Rectal smooth muscle tissue (tissue), 1 donor: Measurements from ENCODE around the gene KCNK15.

Source experiments
- H3K27ac ChIP-seq: one replicate; pipeline ENCODE4 v1.7.0; 2013; ENCODE audit warnings: low read depth, low read length, inconsistent platforms
- H3K27me3 ChIP-seq: one replicate; pipeline ENCODE4 v1.7.0; 2013; ENCODE audit warnings: low read length; ENCODE audit not compliant: control insufficient read depth, insufficient read depth
- H3K36me3 ChIP-seq: one replicate; pipeline ENCODE4 v1.7.0; 2013; ENCODE audit warnings: low read length; ENCODE audit not compliant: control insufficient read depth, insufficient read depth
- H3K4me1 ChIP-seq: one replicate; pipeline ENCODE4 v1.7.0; 2013; ENCODE audit warnings: low read length; ENCODE audit not compliant: control insufficient read depth, insufficient read depth
- H3K4me3 ChIP-seq: one replicate; pipeline ENCODE4 v1.7.0; 2013; ENCODE audit warnings: low read length
- H3K9ac ChIP-seq: one replicate; pipeline ENCODE4 v1.7.0; 2013; ENCODE audit warnings: low read length

Gene KCNK15

GRCh38 chr20:44772636-44773035, 27.0 kb downstream of the KCNK15 start:
- Histone ChIP-seq H3K36me3 (no peaks in the 10 kb centered on the region), H3K27me3 (peaks cover 2% of the 10 kb centered on the region), H3K27ac (no peak overlapping the region), H3K4me3 (no peak overlapping the region), H3K4me1 (no peaks in the 10 kb centered on the region), H3K9ac (no peak overlapping the region)

DNA sequence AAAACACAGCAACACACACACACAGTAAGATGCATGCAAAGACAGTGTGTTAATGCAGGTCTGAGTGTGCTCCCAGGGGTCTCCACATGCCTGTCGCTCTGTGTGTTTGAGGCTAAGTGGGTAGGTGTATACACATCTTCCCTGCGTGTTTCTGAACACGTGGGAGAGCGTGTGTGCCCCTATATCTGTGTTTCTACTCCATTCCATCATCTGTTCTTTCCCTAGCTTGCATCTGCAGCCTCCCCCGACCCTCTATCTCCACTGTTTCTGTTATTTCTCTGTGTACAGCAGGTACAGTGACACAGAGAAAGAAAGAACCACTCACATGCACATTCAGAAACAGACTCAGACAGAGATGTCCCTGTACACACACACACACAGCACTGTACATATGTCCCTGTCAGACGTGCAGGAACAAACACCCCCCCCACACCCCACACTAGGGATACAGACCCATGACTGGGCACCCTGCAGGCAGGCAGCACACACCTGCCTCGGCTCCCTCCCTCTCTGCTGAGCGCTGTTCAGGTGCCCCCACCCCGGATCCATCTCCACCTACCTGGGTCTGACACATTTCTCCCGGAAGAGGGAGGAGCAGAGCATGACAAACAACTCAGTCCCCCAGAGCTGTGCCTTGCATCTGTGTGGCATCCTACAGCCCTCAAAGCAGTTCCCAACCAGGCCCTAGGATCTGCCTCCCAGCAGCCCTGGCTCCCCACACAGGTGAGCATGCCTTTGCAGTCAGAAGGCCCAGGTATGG, 27.6 kb downstream of the KCNK15 start:
- Histone ChIP-seq H3K4me3 (no peak overlapping the region), H3K27ac (no peak overlapping the region), H3K36me3 (no peaks in the 10 kb centered on the region), H3K27me3 (peaks cover 2% of the 10 kb centered on the region), H3K9ac (no peak overlapping the region), H3K4me1 (no peaks in the 10 kb centered on the region)

DNA sequence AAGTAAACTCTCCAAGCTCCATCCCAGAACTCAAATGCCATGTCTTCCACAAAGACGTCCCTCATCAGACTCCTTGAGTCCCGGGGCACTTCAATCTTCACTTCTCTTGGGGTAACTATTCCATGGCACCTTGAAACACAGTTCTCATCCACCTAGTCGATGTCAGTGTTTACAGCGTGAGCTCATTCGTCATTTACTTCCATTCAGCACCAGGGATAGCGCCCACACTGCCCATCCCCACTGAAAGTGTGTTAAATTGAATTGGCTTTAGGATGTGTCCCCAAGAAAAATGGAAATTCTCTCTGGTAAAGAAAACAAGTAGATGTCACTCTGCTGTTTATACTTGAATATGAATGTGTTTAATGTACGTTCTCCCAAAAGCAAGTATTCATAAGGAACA, 31.3 kb downstream of the KCNK15 start:
- Histone ChIP-seq H3K9ac (no peak overlapping the region), H3K27ac (no peak overlapping the region), H3K36me3 (no peaks in the 10 kb centered on the region), H3K4me3 (no peak overlapping the region), H3K27me3 (no peaks in the 10 kb centered on the region), H3K4me1 (no peaks in the 10 kb centered on the region)

DNA sequence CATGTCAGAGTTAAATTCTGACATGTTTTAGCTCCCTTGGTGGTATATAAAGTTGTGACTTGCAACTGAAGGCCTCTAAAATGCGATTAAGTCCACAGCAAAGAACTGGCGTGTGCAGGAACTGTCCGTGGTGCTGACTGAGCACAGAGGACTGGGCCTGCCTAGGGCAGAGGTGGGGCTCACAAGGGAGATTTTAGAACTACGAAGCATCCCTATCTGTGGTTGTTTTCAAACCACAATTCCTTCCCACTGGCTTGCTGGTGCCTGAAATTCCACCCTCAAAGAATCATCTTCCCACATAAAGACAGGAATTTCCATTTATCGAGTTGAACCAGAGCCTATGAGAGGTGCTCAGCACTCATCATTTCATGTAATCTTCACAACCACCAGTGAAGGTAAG, 34.6 kb downstream of the KCNK15 start:
- Histone ChIP-seq H3K27ac (no peak overlapping the region), H3K36me3 (no peaks in the 10 kb centered on the region), H3K9ac (peak overlapping the region; percentile 32), H3K4me3 (no peak overlapping the region), H3K4me1 (no peaks in the 10 kb centered on the region), H3K27me3 (no peaks in the 10 kb centered on the region)

DNA sequence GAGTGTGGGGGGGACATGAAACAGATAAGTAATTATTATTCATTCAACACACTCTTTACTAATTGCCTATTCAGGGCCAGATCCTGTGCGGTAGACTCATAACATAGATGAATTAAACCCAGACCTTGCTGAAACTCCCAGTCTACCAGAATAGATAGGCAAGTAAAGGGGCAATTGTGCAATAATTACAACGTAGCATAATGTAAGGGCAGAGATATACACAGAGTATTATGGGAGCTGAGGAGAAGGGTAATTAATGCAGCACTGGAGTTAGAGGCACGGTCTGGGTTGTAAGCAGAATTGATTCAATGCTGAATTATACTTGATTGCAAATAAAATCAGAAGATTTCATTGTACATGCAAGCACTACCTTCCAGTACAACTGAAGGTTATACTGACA, 35.5 kb downstream of the KCNK15 start:
- Histone ChIP-seq H3K27ac (no peak overlapping the region), H3K4me1 (no peaks in the 10 kb centered on the region), H3K9ac (no peak overlapping the region), H3K36me3 (no peaks in the 10 kb centered on the region), H3K27me3 (no peaks in the 10 kb centered on the region), H3K4me3 (no peak overlapping the region)

DNA sequence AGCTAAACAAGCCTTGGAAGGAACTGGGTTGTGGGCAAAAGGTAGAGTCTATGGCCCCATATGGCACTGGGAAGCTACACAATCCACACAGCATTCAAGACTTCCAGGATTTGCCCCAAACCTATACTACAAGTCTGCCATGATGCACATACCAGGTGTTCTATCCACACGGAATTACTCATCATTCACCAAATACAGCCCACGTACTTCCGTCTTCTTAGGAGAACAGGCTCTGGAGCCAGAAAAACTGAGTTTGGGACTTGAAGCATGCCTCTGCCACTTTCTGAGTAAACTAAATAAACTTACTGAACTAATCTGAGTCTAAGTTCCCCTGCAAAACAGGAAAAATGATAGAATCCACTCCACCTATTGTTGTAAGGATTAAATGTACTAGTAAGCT, 36.1 kb downstream of the KCNK15 start:
- Histone ChIP-seq H3K27me3 (no peaks in the 10 kb centered on the region), H3K4me1 (no peaks in the 10 kb centered on the region), H3K36me3 (no peaks in the 10 kb centered on the region), H3K9ac (no peak overlapping the region), H3K4me3 (no peak overlapping the region), H3K27ac (no peak overlapping the region)

DNA sequence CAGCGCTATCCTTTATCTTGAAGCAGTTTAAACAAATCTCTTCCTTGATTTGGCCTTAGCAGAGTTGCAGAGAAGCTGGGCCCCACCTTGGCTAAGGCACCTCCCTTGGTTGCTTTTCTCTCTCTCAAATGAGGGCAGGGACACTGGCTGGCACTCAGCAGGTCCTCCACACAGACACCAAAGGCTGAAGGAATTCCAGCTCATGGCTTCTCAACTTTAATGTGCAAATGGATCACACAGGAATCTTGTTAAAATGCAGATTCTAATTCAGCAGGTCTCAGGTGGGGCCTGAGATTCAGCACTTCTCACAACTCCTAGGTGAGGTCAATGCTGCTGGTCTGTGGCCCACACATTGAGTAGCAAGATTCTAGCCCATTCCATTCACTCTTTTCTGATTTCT, 39.0 kb downstream of the KCNK15 start:
- no peaks in the 10 kb centered on the region for H3K4me1 ChIP-seq
- no peaks in the 10 kb centered on the region for H3K27me3 ChIP-seq
- H3K27ac ChIP-seq = no peak overlapping the region
- H3K4me3 ChIP-seq = no peak overlapping the region
- H3K36me3 ChIP-seq = no peaks in the 10 kb centered on the region
- H3K9ac ChIP-seq = no peak overlapping the region

GRCh38 chr20:44785768-44786167, 40.1 kb downstream of the KCNK15 start:
- no peak overlapping the region for H3K4me3 ChIP-seq
- H3K27me3 ChIP-seq = no peaks in the 10 kb centered on the region
- no peak overlapping the region for H3K27ac ChIP-seq
- no peaks in the 10 kb centered on the region for H3K4me1 ChIP-seq
- no peaks in the 10 kb centered on the region for H3K36me3 ChIP-seq
- H3K9ac ChIP-seq = no peak overlapping the region

GRCh38 chr20:44787299-44787698, 41.6 kb downstream of the KCNK15 start:
- no peak overlapping the region for H3K9ac ChIP-seq
- H3K27me3 ChIP-seq = no peaks in the 10 kb centered on the region
- H3K36me3 ChIP-seq = no peaks in the 10 kb centered on the region
- H3K4me1 ChIP-seq = no peaks in the 10 kb centered on the region
- H3K4me3 ChIP-seq = no peak overlapping the region
- no peak overlapping the region for H3K27ac ChIP-seq

DNA sequence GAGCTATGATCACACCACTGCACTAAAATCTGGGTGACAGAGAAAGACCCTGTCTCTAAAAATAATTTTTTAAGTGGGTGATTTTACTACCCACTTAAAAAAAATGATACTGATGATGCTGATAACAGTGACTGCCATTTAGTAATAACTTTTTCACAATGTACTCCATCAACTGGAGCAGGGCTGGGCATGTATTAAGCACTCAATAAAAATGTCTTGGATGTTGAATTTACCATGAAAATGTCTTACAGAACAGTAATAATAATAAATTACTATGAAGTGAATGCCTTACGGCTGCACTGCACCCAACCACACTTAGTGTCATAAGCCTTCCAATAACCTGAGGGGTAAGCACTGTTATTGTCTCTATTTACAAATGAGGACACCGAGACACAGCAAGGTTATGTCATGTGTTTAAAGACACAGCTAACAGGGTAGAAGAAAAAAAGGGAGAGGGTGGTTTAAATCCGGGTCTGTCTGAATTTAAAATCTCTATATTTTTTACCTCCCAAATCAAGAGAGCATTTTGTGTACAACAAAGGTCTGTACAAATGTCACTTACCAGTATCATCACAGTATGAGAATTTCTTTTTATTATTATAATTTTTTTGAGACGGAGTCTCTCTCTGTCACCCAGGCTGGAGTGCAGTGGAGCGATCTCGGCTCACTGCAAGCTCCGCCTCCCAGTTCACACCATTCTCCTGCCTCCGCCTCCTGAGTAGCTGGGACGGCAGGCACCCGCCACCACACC, 43.2 kb downstream of the KCNK15 start:
- H3K27me3 ChIP-seq = no peaks in the 10 kb centered on the region
- H3K9ac ChIP-seq = no peak overlapping the region
- H3K36me3 ChIP-seq = no peaks in the 10 kb centered on the region
- no peak overlapping the region for H3K27ac ChIP-seq
- no peak overlapping the region for H3K4me3 ChIP-seq
- H3K4me1 ChIP-seq = no peaks in the 10 kb centered on the region

GRCh38 chr20:44790638-44791393, 45.2 kb downstream of the KCNK15 start:
- Histone ChIP-seq H3K27me3 (no peaks in the 10 kb centered on the region), H3K4me1 (no peaks in the 10 kb centered on the region), H3K27ac (no peak overlapping the region), H3K4me3 (no peak overlapping the region), H3K9ac (no peak overlapping the region), H3K36me3 (no peaks in the 10 kb centered on the region)

DNA sequence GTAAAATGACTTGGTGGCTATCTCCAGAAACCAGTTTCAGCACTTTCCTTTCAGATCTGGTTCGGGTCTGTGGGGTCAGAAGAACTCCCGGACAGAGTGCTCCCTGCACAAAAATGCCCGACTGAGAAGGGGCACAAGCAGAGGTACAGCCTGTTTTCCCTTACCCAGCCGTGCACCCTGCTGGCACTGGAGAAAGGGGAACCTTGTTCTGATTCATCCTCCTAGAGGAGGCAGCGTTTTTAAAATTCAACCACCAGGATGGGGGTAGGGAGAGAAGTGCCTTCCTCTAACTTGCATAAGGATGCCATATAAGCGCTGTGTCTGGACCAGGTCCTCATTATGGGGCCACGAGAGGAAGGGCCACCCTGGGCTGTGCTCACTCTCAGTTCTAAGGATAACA, 47.1 kb downstream of the KCNK15 start:
- no peak overlapping the region for H3K4me3 ChIP-seq
- H3K4me1 ChIP-seq = no peaks in the 10 kb centered on the region
- H3K36me3 ChIP-seq = no peaks in the 10 kb centered on the region
- no peak overlapping the region for H3K9ac ChIP-seq
- no peaks in the 10 kb centered on the region for H3K27me3 ChIP-seq
- no peak overlapping the region for H3K27ac ChIP-seq
